GM18870 (cell line): Measurements from ENCODE around the gene GPR37L1.
"Not testable (repeated sequence)": the region's sequence is repeated elsewhere in the genome, so short reads cannot be mapped to it uniquely, and the experiment has no call there.

Experiments used
- ATAC-seq: cut with Tn5 transposase; IDR thresholded peaks from one replicate; pipeline ENCODE4 v1.9.1; 2021; ENCODE audit warnings: moderate library complexity; ENCODE audit not compliant: unreplicated experiment

Gene GPR37L1

DNA sequence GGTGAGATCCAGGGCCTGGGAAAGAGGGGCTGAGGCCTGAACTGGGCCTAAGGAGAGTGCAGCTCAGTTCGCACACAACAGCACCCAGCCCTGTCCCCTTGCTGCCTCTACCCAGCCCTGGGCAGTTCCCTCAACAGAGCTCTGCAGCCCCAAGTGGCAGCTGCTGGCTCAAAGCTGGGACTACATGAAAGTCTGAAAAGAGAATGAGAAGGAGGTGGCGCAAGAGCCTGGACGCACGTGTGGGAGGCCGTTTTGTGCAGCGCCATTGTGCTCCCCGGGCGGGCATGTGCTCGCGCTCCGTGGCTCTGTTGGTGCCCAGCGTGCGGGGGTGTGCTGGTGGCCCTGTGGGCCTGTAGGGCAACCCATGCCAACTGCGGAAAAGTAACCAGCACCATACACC, 10.3 kb downstream of the GPR37L1 start:
- no peak for ATAC-seq

GRCh38 chr1:202133496-202133895, 10.8 kb downstream of the GPR37L1 start:
- no peak for ATAC-seq

- ATAC-seq = no peak
These were observed 11.3 kb downstream of the GPR37L1 start for GRCh38 chr1:202133989-202134388.

GRCh38 chr1:202134645-202135172, 12.0 kb downstream of the GPR37L1 start:
- no peak for ATAC-seq

DNA sequence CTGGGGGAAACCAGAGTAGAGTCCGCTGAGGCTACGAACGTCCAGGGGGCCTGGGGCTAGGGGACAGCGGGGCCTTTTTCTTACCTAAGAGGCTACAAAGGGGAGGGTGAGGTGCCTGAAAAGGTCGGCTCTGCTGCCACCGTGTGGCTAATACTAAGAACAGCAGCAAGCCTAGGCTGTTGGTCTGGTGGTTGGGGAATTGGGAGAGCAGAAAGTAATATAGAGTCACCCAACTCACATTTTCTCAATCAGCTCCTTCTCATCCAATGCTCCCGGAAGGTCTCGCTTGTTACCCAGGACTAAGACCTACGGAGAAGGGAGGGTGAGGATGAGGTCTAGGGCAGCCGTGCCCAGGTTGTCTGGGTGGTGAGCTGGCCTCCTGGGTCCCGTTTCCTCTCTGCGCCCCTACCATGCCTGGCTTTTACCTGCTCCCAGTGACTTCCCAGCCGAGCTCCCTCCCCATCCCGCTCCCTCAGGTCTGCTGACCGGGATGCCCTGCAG, 12.6 kb downstream of the GPR37L1 start:
- ATAC-seq = no peak

GRCh38 chr1:202140833-202141232, 18.1 kb downstream of the GPR37L1 start:
- ATAC-seq = no peak

DNA sequence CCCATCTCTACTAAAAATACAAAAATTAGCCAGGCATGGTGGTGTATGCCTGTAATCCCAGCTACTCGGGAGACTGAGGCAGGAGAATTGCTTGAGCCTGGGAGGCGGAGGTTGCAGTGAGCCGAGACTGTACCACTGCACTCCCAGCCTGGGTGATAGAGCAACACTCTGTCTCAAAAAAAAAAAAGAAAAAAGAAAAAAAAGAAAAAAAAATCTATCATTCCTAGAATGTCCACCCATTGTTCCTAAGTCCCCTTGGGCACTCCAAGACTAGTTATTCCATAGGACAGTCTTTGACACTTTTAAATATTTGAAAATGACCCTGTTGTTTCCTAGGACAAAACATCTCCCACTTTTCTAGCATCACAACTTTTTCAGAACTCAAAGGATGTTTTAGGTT, 18.8 kb downstream of the GPR37L1 start:
- not testable (repeated sequence) for ATAC-seq

DNA sequence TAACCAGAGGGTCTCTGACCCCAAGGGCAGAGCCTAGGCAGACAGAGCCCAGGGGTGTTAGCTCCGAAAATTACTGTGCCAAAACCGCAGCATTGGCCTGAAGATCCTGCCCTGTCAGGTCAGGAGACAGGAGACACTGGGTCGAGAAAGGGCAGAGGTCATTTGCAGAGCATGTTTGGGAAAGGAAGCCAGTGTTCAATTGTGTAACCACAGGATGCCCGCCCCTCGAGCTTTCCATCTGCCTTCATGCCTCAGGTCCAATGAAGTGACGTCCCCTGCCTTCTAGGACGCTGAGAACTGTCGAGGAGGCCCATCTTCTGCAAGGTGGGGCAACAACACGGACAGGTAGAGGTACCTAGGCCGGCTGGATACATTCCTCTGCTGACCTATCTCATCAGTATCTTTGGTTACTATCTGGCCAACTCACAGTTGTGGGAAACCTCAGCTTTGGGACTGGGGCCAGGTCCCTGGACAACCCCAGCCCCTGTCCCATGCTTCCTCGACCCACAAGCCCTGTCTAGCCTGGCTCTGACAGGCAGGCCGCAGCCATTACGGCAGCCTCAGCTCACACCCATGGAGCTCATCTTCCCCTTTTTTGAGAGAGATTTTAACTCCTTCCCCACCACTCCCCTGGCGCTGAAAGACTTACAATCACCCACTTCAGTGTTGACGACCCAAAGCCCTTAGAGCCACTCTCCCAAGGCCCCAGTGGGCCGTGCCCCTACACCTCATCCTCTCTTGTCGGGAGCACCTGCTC, 20.5 kb downstream of the GPR37L1 start:
- no peak for ATAC-seq

DNA sequence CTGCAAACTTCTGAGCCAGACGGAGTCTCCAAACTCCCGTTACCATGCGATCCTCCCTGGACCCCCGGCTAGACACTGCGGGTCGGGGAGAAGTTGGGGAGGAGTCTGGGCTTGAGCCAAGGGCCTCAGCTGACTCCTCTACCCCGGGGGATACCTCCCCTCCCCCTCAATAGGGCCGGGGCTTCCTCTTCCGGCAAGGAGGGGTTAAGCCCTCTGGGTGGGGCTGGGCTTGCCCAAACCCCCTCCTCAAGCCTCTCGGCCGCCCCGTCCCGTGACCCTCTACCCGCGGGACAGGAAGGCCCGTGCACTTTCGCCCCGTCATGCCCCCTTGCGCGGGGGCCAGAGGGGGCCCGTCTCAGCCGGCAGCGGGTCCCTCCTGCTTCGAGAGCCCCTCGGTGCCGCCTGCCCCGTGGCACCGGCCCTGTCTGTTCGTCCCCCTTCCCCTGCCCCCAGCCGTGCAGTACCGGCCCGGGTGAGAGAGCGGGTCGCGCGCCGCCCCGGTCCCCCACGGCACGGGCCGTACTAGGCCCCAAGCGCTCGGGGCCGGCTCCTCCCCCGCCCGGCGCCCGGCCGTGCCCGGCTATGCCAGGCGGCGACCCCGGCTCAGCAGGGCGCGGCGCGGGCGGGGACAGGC, 21.2 kb downstream of the GPR37L1 start:
- no peak for ATAC-seq

- no peak for ATAC-seq
These were observed 21.8 kb downstream of the GPR37L1 start, which contains the start of gene ARL8A for GRCh38 chr1:202144402-202145067. TSS of gene ARL8A (minus strand) at chr1:202144737. CDS start at chr1:202144572, 165 bp downstream.

- no peak for ATAC-seq
These were observed 22.5 kb downstream of the GPR37L1 start for GRCh38 chr1:202145068-202145743.

DNA sequence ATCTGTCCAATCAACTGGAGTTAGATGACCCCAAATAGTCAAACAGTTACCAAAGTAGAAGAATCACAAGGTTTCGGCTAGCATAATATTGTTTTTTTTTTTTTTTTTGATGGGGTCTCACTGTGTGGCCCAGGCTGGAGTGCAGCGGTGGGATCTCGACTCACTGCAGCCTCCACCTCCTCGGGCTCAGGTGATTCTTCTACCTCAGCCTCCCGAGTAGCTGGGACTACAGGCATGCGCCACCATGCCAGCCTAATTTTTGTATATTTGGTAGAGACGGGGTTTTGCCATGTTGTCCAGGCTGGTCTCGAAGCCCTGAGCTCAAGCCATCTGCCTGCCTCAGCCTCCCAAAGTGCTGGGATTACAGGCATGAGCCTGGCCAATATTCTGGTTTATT, 23.0 kb downstream of the GPR37L1 start:
- not testable (repeated sequence) for ATAC-seq

DNA sequence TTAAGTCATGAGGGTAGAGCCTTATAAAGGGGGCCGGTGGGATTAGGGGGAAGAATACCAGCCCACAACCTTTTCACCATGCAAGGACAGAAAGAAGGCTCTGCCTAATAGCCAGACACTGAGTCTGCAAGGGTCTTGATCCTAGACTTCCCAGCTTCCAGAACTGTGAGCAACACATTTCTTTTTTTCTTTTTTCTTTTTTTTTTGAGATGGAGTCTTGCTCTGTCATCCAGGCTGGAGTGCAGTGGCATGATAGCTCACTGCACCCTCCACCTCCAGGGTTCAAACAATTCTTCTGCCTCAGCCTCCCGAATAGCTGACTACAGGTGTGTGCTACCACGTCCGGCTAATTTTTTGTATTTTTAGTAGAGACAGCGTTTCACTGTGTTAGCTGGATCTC, 23.6 kb downstream of the GPR37L1 start:
- no peak for ATAC-seq

DNA sequence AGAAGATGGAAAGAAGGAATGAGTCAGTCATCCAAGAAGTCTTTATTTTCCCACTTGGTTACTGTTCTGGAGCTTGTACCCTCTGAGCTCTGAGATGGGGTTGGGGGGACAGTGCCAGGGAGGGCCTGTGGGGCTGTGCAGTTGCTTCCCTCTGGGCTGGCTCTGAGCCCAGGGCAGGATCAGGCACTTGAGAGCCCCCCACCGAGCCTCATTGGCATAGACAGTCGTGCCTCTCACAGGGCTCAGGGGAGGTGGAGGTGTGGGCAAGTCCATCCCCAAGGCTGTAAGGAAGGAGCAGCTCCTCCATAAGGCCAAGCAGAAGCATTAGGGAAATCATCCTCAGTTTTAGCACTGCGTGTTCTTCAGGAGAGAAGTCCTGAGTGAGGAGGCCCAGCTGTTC, 24.3 kb downstream of the GPR37L1 start:
- ATAC-seq = no peak

DNA sequence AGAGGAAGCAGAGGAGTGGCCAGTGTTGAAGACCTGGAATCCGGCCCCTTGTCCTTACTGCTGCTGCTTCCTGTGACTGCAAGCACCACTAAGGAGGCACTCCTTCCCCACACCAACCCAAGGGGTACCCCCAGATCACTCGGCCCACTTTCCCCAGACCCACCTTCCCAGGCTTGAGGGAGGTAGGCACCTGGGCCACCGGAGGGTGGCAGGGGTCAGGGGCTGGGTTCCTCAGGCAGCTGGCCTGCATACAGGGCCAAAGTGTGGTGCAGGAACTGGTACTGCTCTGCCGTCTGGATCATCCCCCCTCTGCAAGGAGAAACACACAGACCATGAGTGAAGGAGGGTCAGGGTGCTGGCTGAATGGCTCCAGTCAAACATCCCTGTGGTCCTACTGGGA, 25.7 kb downstream of the GPR37L1 start:
- no peak for ATAC-seq

DNA sequence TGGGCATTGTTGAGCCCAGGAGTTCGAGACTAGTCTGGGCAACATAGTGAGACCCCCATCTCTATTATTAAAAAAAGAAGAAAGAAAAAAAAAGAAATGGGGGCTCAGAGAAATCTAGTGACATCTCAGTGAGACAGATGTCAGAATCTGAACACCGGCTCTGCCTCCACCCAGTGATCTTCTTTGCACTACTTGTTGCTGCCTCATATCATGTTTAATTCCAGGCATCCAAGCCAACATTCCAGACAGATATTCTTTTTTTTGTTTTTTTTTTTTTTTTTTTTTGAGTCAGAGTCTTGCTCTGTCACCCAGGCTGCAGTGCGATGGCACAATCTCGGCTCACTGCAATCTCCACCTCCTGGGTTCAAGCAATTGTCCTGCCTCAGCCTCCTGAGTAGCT, 26.8 kb downstream of the GPR37L1 start:
- ATAC-seq = no peak

GRCh38 chr1:202150187-202150586, 27.5 kb downstream of the GPR37L1 start:
- ATAC-seq = no peak

DNA sequence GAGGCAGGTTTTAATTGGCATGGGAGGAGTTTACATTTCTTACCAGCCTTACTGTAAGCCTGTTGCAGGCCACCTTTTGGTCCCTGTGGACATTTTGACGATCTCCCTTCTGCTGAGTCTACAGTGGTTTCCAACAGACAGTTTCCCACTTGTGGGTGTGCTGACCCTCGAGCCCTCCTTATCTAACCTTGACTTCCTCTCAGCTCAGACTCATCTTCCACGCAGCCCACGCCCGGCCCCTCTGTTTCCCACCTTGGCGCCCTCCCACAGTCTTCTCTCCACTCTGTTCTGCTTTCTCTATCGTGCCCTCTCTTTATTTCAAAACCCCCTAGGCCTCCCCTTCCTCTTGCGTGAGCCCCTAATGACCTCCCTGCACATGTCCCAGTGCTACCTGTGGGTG, 27.9 kb downstream of the GPR37L1 start:
- ATAC-seq = no peak

DNA sequence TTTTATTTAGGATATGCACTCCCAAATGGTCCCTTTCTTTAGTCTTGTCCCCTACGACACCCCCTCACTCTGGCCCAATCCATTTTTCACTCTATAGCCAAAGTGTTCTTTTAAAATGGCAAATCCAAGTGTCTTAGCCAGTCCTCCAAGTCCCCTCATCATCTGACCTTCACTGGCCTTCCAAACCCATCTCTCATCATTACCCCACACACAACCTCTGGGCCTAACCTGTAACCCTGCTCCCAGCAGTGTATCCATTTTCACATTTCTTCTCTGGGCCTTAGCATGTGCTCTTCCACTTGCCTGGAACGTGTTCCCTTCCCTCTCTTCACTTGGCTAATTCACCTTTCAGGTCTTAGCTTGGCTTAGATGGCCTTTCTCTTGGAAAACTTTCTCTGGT, 28.3 kb downstream of the GPR37L1 start:
- no peak for ATAC-seq

DNA sequence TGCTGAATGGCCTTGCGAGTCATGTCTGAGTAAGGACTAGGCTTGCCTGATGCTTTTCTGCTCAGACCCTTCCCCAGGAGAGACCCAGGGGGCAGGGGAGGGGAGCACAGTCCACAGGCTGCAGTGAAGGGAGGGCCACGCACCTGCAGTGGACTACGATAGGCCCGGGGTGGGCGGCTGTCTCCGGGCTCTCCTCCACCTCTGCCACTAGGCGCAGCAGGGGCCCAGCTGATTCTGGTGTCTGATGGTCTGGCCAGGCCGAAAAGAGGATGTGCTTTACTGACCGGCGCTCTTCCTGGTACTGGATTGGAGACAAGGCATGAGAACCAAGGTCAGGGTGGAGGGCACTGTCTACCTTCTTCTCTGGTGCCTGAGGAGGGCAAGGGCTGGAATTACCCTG, 29.7 kb downstream of the GPR37L1 start:
- ATAC-seq = no peak

- no peak for ATAC-seq
These were observed 30.6 kb downstream of the GPR37L1 start for GRCh38 chr1:202153284-202153683.
